OCI-LY3 (cell line): ENCODE results near the gene C13orf46.
A peak's percentile ranks its signal among the peaks of the same experiment; 100 is the strongest.

Experiments
- H2AFZ ChIP-seq: fragments of 200-600, 300-600 bp; shearing (Covaris generic); 2 replicates; pipeline ENCODE4 v1.6.0; 2014; ENCODE audit warnings: antibody characterized with exemption, low read depth, low read length
- H3K27ac ChIP-seq: fragments of 200-600, 300-600 bp; sonication (generic); 2 replicates; pipeline ENCODE4 v1.5.1; 2014; ENCODE audit warnings: mild to moderate bottlenecking, low read length, moderate library complexity, mixed read lengths
- H3K27me3 ChIP-seq: fragments of 200-600, 300-600 bp; sonication (generic); 2 replicates; pipeline ENCODE4 v1.6.1; 2014; ENCODE audit warnings: low read depth, low read length, mixed read lengths
- H3K36me3 ChIP-seq: fragments of 200-600, 300-600 bp; sonication (generic); replicated peaks from 2 replicates; pipeline ENCODE3; 2014; ENCODE audit warnings: low read depth, low read length, mixed read lengths
- H3K4me1 ChIP-seq: fragments of 300-600, 200-600 bp; sonication (generic); 2 replicates; pipeline ENCODE4 v1.6.1; 2014; ENCODE audit warnings: low read length, mixed read lengths
- H3K4me2 ChIP-seq: fragments of 200-600, 300-600 bp; sonication (generic); 2 replicates; pipeline ENCODE4 v1.6.1; 2014; ENCODE audit warnings: low read length, mixed read lengths
- H3K4me3 ChIP-seq: fragments of 300-600, 200-600 bp; sonication (generic); 2 replicates; pipeline ENCODE4 v1.5.1; 2014; ENCODE audit warnings: antibody characterized with exemption, mild to moderate bottlenecking, low read length, moderate library complexity
- H3K79me2 ChIP-seq: fragments of 300-600, 200-600 bp; shearing (Covaris generic); 2 replicates; pipeline ENCODE4 v1.6.1; 2014; ENCODE audit warnings: mild to moderate bottlenecking, low read length, mixed read lengths
- H3K9ac ChIP-seq: fragments of 300-600, 200-600 bp; shearing (Covaris generic); 2 replicates; pipeline ENCODE4 v1.6.0; 2014; ENCODE audit warnings: mild to moderate bottlenecking, low read length, moderate library complexity
- H3K9me3 ChIP-seq: fragments of 200-600, 300-600 bp; shearing (Covaris generic); 2 replicates; pipeline ENCODE4 v1.6.1; 2014; ENCODE audit warnings: low read length, mixed read lengths; ENCODE audit not compliant: insufficient read depth
- H4K20me1 ChIP-seq: fragments of 200-600, 300-600 bp; sonication (generic); 2 replicates; pipeline ENCODE4 v1.6.1; 2016; ENCODE audit warnings: low read length, mixed read lengths; ENCODE audit not compliant: insufficient read depth
- EZH2phosphoT487 ChIP-seq: fragments of 200-600 bp; shearing (Covaris generic); IDR thresholded peaks from 2 replicates; pipeline ENCODE4 v1.6.1; 2018; ENCODE audit warnings: antibody characterized with exemption, mixed run types, low read depth
- TF ChIP-seq, protein P1 (sequence below): fragments of 200-600, 300-600 bp; sonication (generic); IDR thresholded peaks from 2 replicates; pipeline ENCODE4 v1.5.1; 2014; ENCODE audit warnings: antibody characterized with exemption, low read length, low read depth

Gene C13orf46

DNA sequence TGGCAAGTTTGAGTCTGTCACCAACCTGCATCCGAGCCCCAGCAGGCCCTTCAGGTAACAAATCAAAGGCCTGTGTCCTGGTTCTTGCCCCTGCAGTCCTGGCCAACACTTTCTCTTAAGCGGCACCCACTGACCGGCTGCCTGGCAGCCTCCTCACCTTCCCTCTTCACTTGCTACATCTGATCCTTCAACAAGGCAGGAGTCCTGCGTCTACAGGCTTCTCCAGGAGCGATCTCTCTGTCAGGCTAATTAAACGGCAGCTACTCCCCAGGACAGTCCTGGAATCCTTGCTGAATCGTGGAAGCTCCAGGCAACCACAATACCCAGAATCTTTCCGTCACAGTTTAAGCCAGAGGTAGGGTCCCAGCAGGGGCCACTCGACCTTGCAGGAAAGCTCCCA lies 68.9 kb downstream of the C13orf46 start:
- Histone ChIP-seq H3K36me3 (no peaks in the 10 kb centered on the region), H2AFZ (no peak overlapping the region), H3K4me2 (no peak overlapping the region), H3K4me1 (no peaks in the 10 kb centered on the region), H3K79me2 (no peaks in the 10 kb centered on the region), H3K4me3 (no peak overlapping the region), H3K9me3 (no peaks in the 10 kb centered on the region), H3K27me3 (peaks cover 14% of the 10 kb centered on the region), H3K9ac (no peak overlapping the region), H3K27ac (no peak overlapping the region), H4K20me1 (no peaks in the 10 kb centered on the region)
- TF ChIP-seq, protein P1, sequence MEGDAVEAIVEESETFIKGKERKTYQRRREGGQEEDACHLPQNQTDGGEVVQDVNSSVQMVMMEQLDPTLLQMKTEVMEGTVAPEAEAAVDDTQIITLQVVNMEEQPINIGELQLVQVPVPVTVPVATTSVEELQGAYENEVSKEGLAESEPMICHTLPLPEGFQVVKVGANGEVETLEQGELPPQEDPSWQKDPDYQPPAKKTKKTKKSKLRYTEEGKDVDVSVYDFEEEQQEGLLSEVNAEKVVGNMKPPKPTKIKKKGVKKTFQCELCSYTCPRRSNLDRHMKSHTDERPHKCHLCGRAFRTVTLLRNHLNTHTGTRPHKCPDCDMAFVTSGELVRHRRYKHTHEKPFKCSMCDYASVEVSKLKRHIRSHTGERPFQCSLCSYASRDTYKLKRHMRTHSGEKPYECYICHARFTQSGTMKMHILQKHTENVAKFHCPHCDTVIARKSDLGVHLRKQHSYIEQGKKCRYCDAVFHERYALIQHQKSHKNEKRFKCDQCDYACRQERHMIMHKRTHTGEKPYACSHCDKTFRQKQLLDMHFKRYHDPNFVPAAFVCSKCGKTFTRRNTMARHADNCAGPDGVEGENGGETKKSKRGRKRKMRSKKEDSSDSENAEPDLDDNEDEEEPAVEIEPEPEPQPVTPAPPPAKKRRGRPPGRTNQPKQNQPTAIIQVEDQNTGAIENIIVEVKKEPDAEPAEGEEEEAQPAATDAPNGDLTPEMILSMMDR: no peak
- TF ChIP-seq EZH2phosphoT487: no peak

DNA sequence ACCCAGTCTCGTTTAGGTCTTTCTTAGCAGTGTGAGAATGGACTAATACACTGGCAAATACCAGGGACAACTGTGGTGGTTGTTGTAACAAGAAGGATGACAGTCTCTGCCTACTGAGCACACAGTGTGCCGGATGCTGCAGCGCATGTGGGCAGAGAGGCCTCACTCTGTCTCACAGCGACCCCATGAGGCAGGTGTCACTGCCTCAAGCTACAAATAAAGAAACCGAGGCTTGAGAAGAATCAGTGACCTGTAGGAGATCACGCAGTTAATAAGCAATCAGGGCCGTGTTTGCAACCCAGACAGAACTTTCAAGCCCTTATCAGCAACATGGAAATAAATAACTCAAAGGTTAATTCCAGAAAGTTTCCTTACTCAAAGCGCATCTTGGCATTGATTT lies 69.5 kb downstream of the C13orf46 start:
- no peak overlapping the region for H3K9ac ChIP-seq
- no peak for TF ChIP-seq EZH2phosphoT487
- TF ChIP-seq, protein P1: peak; percentile 39
- peaks cover 14% of the 10 kb centered on the region for H3K27me3 ChIP-seq
- no peaks in the 10 kb centered on the region for H4K20me1 ChIP-seq
- no peak overlapping the region for H3K4me2 ChIP-seq
- H3K27ac ChIP-seq: no peak overlapping the region
- H3K36me3 ChIP-seq: no peaks in the 10 kb centered on the region
- no peaks in the 10 kb centered on the region for H3K4me1 ChIP-seq
- H2AFZ ChIP-seq: no peak overlapping the region
- no peaks in the 10 kb centered on the region for H3K9me3 ChIP-seq
- no peak overlapping the region for H3K4me3 ChIP-seq
- H3K79me2 ChIP-seq: no peaks in the 10 kb centered on the region

DNA sequence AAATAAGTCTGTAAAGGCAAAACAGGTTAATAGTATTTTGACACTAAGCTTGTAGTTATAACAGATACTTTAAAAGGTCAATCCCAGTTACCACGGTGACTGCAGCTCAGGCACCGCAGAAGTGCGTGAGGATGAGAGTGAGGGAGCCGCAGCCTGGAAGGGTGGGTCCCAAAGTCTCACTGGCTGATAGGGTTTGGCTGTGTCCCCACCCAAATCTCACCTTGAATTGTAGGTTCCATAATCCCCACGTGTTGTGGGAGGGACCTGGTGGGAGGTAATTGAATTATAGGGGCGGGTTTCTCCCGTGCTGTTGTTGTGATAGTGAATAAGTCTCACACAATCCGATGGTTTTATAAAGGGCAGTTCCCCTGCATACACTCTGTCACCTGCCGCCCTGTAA lies 70.0 kb downstream of the C13orf46 start:
- Histone ChIP-seq H4K20me1 (no peaks in the 10 kb centered on the region), H3K4me1 (no peaks in the 10 kb centered on the region), H3K36me3 (no peaks in the 10 kb centered on the region), H3K27ac (no peak overlapping the region), H3K27me3 (peaks cover 14% of the 10 kb centered on the region), H2AFZ (no peak overlapping the region), H3K79me2 (no peaks in the 10 kb centered on the region), H3K4me3 (no peak overlapping the region), H3K4me2 (no peak overlapping the region), H3K9me3 (no peaks in the 10 kb centered on the region), H3K9ac (no peak overlapping the region)
- TF ChIP-seq, protein P1: no peak
- TF ChIP-seq EZH2phosphoT487: no peak
